Measurements from ENCODE around the gene CYBA.
"Not testable (repeated sequence)": the region's sequence is repeated elsewhere in the genome, so short reads cannot be mapped to it uniquely, and the experiment has no call there.

The CYBA gene

GRCh38 chr16:88686439-88687253 lies 35.8 kb upstream of the CYBA start, which contains the start of gene SNAI3:
Gene SNAI3 (minus strand): TSS chr16:88686507. CDS start chr16:88686406, 101 bp downstream.
- DNase-seq (ENCODE audit: low spot score), result no peak

DNA sequence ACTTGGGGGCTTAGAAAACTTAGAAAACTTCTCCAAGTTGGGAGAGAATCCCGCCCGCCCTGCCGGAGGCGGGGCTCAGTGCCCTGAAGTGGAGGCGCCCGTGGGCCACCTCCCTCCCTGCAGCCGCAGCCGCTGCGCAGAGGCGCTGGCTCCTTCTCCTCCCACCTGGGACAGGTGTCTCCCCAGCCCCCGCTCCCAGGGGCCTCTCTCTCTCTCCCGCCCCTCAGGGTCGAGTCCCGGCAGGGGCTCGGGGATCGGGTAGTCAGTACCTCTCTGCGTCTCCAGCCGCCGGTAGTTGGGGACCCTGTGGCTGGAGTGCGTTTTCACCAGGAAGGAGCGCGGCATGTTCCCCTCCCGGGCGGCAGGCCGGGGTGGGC lies 35.2 kb upstream of the CYBA start:
- DNase-seq (ENCODE audit: low spot score), result no peak

DNA sequence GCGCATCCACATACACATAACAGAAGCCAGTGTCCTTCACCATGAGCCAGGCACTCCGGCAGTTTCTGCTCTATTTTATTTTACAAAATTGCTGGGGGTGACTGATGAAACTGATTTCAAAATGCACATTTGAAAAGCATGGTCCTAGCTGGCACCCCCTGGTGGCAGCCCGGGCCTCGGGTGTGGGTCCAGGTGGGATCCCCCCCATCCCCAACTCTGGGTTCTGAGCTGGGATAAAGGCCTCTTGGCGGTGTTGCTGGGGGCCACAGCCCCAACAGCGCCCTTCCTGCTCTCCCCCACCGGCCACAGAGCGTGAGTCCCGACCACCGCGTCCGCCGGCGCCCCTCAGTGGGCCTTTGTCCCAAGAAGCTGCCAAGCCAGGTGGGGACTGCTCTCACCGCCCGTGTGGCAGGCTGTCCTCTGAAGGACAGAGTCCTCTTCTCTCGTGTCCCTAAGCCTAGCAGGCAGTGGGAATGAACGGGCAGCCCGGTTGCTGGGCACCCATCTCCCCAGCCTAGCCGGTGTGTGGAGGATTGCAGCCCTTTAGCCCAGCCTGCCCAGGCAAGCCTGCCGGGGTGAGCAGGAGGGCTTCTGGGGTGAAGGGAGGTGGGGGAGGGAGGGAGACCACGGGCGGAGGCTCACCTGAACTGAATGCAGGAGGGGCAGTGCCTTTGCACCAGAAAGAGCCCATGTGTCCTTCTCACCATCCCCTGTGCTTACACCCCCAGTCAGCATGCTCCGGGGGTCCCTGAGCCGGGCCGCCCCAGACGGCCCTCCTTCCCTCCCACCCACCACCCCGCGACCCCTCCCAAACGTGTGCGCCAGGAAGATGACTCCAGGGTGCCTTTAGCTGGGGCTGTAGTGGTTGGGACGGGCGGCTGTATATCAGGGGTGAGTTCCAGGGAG lies 34.6 kb upstream of the CYBA start:
- DNase-seq (ENCODE audit: low spot score), result no peak

DNA sequence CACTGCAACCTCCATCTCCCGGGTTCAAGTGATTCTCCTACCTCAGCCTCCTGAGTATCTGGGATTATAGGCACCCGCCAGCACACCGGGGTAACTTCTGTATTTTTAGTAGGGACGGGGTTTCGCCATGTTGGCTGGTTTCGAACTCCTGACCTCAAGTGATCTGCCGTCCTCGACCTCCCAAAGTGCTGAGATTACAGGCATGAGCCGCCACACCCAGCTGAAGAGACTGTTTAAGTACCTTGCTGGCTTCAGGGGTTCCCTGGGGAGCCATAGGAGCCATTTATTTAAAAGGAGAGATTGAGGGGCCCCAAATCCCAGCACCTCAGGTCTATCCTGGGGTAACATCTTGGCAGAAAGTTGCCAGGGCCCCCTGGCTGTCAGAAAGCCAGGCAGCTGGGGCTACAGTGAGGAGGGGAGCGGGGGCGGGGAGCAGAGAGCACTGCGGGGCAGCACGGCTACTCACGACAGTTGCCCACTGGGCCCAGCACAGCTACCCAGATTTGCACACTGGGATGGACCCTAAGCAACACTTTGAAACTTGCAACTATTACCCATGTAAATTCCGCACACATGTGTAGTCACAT lies 33.8 kb upstream of the CYBA start:
- DNase-seq (ENCODE audit: low spot score), result no peak

- DNase-seq (ENCODE audit: low spot score), result peak; percentile 62
Measured at GRCh38 chr16:88681709-88682451, 31.0 kb upstream of the CYBA start.

GRCh38 chr16:88681084-88681680 lies 30.3 kb upstream of the CYBA start:
- no peak for DNase-seq (ENCODE audit: low spot score)

DNA sequence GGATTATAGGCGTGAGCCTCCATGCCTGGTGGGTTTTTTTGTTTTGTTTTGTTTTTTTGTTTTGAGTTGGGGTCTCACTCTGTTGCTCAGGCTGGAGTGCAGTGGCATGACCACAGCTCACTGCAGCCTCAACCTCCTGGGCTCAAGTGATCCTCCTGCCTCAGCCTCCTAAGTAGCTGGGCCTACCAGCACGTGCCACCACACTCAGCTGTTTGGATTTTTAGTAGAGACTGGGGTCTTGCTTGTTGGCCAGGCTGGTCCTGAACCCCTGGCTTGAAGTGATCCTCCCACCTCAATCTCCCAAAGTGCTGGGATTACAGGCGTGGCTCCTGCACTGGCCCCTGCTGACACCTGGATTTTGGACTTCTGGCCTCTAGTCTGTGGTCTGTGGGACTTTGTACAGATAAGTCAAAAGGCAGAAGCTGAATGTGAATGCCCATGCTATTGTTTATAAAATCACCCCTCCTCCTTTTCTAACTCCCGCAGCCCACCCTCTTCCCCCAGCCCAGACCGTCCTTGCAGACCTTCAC lies 29.8 kb upstream of the CYBA start:
- DNase-seq (ENCODE audit: low spot score), result no peak

GRCh38 chr16:88678224-88678979 lies 27.5 kb upstream of the CYBA start:
- no peak for DNase-seq (ENCODE audit: low spot score)

- DNase-seq (ENCODE audit: low spot score), result no peak
Measured at GRCh38 chr16:88677721-88678120, 26.9 kb upstream of the CYBA start.

- no peak for DNase-seq (ENCODE audit: low spot score)
Measured at GRCh38 chr16:88676502-88677242, 25.8 kb upstream of the CYBA start.

- DNase-seq (ENCODE audit: low spot score), result no peak
Measured at GRCh38 chr16:88673716-88674379, 23.0 kb upstream of the CYBA start.

- DNase-seq (ENCODE audit: low spot score), result no peak
Measured at GRCh38 chr16:88672776-88673175, 21.9 kb upstream of the CYBA start.

- no peak for DNase-seq (ENCODE audit: low spot score)
Measured at GRCh38 chr16:88671806-88672205, 21.0 kb upstream of the CYBA start.

DNA sequence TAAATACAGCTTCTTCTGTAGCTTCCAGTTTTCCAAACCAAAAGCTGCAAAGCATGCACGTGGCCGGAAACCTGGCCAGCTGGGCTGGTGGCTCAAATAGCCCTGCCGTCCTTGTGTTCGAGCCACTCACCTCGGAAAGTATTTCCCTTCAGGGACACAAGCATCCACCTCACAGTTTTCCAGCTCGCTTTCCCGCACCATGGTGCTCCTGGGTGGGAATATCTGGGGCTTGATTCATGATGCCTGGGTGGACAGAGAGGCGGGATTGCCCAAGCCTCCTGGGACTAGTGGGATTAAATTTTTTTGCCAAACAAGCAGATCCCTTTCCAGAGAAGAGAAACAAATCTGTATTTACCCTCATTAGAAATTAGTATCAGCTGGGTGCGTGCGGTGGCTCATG lies 19.1 kb upstream of the CYBA start:
- no peak for DNase-seq (ENCODE audit: low spot score)

DNA sequence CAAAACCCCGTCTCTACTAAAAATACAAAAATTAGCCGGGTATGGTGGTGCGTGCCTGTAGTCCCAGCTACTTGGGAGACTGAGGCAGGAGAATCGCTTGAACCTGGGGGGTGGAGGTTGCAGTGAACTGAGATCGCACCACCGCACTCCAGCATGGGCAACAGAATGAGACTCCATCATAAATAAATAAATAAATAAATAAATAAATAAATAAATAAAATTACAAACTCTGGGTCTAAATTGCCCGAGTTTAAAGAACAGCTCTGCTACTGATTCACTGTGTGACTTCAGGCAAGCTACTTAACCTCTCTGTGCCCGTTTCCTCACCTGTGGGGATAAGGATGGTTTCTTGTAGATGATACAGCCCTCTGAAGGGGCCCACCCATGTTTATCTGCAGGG lies 18.6 kb upstream of the CYBA start:
- DNase-seq (ENCODE audit: low spot score), result not testable (repeated sequence)

GRCh38 chr16:88667461-88667860 lies 16.6 kb upstream of the CYBA start:
- no peak for DNase-seq (ENCODE audit: low spot score)

DNA sequence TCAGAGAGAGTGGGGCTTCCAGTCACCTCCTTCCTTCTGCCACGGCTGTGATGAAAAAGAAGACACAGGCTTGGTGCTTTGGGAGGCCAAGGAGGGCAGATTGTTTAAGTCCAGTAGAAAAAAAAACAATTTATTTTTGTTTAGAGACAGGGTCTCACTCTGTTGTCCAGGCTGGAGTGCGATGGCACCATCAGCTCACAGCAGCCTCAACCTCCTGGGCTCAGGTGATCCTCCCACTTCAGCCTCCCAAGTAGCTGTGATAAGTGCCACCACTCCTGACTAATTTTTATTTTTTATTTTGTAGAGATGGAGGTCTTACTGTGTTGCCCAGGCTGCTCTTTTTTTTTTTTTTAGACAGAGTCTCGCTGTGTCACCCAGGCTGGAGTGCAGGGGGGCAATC lies 14.7 kb upstream of the CYBA start:
- DNase-seq (ENCODE audit: low spot score), result no peak

DNA sequence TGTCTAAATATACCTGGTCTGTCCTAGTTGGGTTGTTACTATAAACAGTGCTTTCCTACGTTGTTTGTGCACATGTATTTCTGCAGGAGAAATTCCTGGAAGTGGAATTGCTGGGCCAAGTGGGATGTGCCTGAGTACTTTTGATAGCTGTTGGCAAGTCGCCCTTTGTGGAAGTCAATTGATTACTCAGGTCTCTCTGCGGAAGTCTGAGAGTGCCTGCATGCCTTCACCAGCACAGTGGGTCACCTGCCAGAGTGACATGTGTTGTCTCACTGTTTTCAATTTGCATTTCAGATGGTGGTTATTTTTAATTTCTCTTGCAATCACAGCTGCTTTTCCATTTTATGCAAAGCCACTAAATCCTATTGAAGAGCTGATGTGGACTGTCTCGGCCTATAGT lies 14.3 kb upstream of the CYBA start:
- no peak for DNase-seq (ENCODE audit: low spot score)

Data from putamen (tissue), 1 donor.